HG02678 (cell line): ENCODE data around the gene ERMARD.

Experiments
- ATAC-seq: cut with Tn5 transposase; IDR thresholded peaks from one replicate; pipeline ENCODE4 v1.9.1; 2021; ENCODE audit warnings: mild to moderate bottlenecking, moderate library complexity; ENCODE audit not compliant: unreplicated experiment

The ERMARD gene

GRCh38 chr6:169782966-169783365, 31.5 kb downstream of the ERMARD start:
- no peak for ATAC-seq

GRCh38 chr6:169783401-169783800, 32.0 kb downstream of the ERMARD start:
- ATAC-seq: no peak

GRCh38 chr6:169783971-169784820, 32.8 kb downstream of the ERMARD start:
- no peak for ATAC-seq

GRCh38 chr6:169784821-169785340, 33.5 kb downstream of the ERMARD start:
- no peak for ATAC-seq

- ATAC-seq: no peak
Measured at GRCh38 chr6:169785566-169785965, 34.1 kb downstream of the ERMARD start.

GRCh38 chr6:169786349-169786748, 34.9 kb downstream of the ERMARD start:
- ATAC-seq: no peak

- ATAC-seq: no peak
Measured at GRCh38 chr6:169787797-169788196, 36.4 kb downstream of the ERMARD start.

GRCh38 chr6:169788809-169789145, 37.4 kb downstream of the ERMARD start:
- no peak for ATAC-seq

- no peak for ATAC-seq
Measured at GRCh38 chr6:169789146-169789943, 37.9 kb downstream of the ERMARD start.

GRCh38 chr6:169789944-169790927, 38.8 kb downstream of the ERMARD start:
- ATAC-seq: peak; percentile 94

- ATAC-seq: no peak
Measured at GRCh38 chr6:169791721-169792131, 40.3 kb downstream of the ERMARD start.

GRCh38 chr6:169792306-169793015, 41.0 kb downstream of the ERMARD start:
- ATAC-seq: no peak

- no peak for ATAC-seq
Measured at GRCh38 chr6:169793408-169793807, 42.0 kb downstream of the ERMARD start.

GRCh38 chr6:169794317-169795055, 43.1 kb downstream of the ERMARD start:
- no peak for ATAC-seq

- ATAC-seq: no peak
Measured at GRCh38 chr6:169795196-169795595, 43.8 kb downstream of the ERMARD start.

- ATAC-seq: no peak
Measured at GRCh38 chr6:169798764-169799473, 47.5 kb downstream of the ERMARD start.

GRCh38 chr6:169799474-169799926, 48.1 kb downstream of the ERMARD start:
- no peak for ATAC-seq

GRCh38 chr6:169800116-169800667, 48.8 kb downstream of the ERMARD start:
- no peak for ATAC-seq
